K562 (cell line): ENCODE data around the gene ZNF197.

Experiments
- CREM ChIP-seq: IDR thresholded peaks from 2 replicates; pipeline ENCODE4 v1.6.1; 2014; ENCODE audit warnings: antibody characterized with exemption, low read depth
- ZBTB17 ChIP-seq: fragments of 450-650 bp; formaldehyde crosslinking; IDR thresholded peaks from 2 replicates; pipeline ENCODE4 v1.4.0; 2020; ENCODE audit warnings: mild to moderate bottlenecking
- TF ChIP-seq, protein P1 (sequence below), 3 experiments: IDR thresholded peaks in 2 of 3; conservative IDR thresholded peaks in 1 of 3; 2 replicates each; pipeline ENCODE4 v1.5.1; 2011 to 2012; ENCODE audit warnings: low read length in 3 of 3, mild to moderate bottlenecking in 3 of 3, control low read depth in 2 of 3, improper control_type of control experiment in 1 of 3, inconsistent platforms in 1 of 3, low read depth in 1 of 3, mixed read lengths in 1 of 3, moderate library complexity in 1 of 3; ENCODE audit not compliant: insufficient read depth in 2 of 3

DNA sequence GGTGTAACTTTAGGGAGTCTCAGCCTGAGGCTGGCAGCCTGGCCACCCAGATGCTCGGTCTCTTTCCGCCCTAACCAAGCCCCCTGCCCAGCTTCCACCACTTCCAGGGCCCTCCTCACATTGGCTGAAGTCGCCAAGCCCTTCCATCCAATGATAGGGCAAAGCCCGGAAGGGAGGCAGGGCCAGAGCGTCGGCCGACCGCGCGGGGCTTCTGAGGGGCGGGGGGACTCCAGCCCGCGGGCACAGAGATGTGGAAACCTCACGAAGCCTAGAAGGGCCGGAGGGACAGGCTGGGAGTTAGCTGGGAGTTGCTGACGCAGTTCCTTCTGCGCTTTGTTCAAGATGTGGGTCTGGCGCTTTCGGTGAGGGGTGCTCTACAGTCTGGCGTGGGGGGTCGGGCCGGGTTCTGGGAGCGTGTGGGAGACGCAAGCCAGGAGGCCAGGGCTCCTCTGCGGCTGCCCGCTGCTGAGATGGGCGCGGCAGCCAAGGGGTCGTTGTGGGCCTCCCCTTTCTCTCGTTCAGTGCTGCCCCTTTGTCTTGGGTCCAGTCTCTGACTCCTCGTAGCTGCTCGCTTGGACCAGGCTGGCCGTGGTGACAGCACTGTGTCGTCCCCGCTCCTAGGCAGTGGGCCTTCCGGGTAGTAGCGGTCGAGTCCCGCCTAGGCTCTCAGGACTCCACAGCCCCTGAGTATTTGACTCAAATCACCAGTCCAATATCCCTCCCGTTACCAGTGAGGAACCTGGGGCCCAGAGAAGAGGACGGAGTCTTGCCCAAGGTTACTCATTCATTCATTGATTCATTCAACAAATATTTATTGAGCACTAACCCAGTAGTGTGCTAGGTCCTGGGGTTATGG lies 40.0 kb upstream of the ZNF197 start, which contains the start of gene ZNF660:
- TF ChIP-seq, protein P1, sequence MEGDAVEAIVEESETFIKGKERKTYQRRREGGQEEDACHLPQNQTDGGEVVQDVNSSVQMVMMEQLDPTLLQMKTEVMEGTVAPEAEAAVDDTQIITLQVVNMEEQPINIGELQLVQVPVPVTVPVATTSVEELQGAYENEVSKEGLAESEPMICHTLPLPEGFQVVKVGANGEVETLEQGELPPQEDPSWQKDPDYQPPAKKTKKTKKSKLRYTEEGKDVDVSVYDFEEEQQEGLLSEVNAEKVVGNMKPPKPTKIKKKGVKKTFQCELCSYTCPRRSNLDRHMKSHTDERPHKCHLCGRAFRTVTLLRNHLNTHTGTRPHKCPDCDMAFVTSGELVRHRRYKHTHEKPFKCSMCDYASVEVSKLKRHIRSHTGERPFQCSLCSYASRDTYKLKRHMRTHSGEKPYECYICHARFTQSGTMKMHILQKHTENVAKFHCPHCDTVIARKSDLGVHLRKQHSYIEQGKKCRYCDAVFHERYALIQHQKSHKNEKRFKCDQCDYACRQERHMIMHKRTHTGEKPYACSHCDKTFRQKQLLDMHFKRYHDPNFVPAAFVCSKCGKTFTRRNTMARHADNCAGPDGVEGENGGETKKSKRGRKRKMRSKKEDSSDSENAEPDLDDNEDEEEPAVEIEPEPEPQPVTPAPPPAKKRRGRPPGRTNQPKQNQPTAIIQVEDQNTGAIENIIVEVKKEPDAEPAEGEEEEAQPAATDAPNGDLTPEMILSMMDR (IDR thresholded peaks at IDR 0.05 in 2 of 3, conservative IDR thresholded peaks at IDR 0.05 in 1 of 3; ENCODE audit: insufficient read depth in 2 of 3, low read depth in 1 of 3, low read length in 3 of 3) = no peak
- TF ChIP-seq ZBTB17 (CRISPR knock-in tag) (no peak), CREM (no peak)
